Measurements from ENCODE around the gene GRAMD1B.

GRAMD1B gene

GRCh38 chr11:123549926-123550917 is 120.2 kb downstream of the GRAMD1B start:
- Histone ChIP-seq H3K27ac (no peak overlapping the region), H3K4me3 (no peak overlapping the region)
- no peak for DNase-seq (ENCODE audit: low spot score)
- no peak for TF ChIP-seq CTCF (IDR thresholded peaks at IDR 0.05)

GRCh38 chr11:123551079-123551478 is 121.0 kb downstream of the GRAMD1B start:
- Histone ChIP-seq H3K27ac (no peak overlapping the region), H3K4me3 (no peak overlapping the region)
- no peak for TF ChIP-seq CTCF (IDR thresholded peaks at IDR 0.05)
- no peak for DNase-seq (ENCODE audit: low spot score)

- no peak for TF ChIP-seq CTCF (IDR thresholded peaks at IDR 0.05)
- DNase-seq (ENCODE audit: low spot score): no peak
- Histone ChIP-seq H3K4me3 (no peak overlapping the region), H3K27ac (no peak overlapping the region)
Observed at GRCh38 chr11:123556633-123557032, 126.6 kb downstream of the GRAMD1B start.

GRCh38 chr11:123558536-123559315 is 128.7 kb downstream of the GRAMD1B start:
- no peak overlapping the region for H3K27ac ChIP-seq
- TF ChIP-seq CTCF (IDR thresholded peaks at IDR 0.05): no peak
- DNase-seq (ENCODE audit: low spot score): no peak
- H3K4me3 ChIP-seq: no peak overlapping the region

GRCh38 chr11:123559523-123559955 is 129.5 kb downstream of the GRAMD1B start:
- Histone ChIP-seq H3K4me3 (peak overlapping the region; percentile 64), H3K27ac (no peak overlapping the region)
- no peak for TF ChIP-seq CTCF (IDR thresholded peaks at IDR 0.05)
- no peak for DNase-seq (ENCODE audit: low spot score)

DNA sequence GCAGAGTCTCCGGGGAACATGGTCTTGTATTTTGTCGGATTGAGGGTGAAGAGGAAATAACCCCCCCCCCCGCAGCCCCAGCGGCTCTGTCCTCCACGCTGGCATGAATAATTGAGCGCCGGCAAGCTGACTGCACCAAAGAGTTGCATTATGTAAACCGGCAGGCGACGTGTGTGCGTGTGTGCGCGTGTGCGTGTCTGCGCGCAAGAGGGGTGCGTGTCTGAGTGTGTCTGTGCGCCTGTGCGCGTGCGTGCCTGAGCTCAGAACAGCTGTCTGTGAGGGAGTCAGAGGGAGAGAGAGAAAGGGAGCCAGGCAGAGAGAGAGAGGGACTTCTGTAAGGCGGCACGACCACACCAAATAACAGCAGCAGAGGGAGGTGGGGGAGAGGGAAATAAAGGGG is 129.9 kb downstream of the GRAMD1B start:
- Histone ChIP-seq H3K27ac (no peak overlapping the region), H3K4me3 (peak overlapping the region; percentile 64)
- no peak for TF ChIP-seq CTCF (IDR thresholded peaks at IDR 0.05)
- no peak for DNase-seq (ENCODE audit: low spot score)

All from coronary artery (tissue), 2 donors.